HL-60/S4 (cell line): ENCODE results near the gene MTTP.

Source experiments
- in situ Hi-C: fragments of 300-500 bp; cut with MboI; formaldehyde crosslinking; loops from 2 replicates; pipeline ENCODE4 v1.14.3; 2022; ENCODE audit warnings: low sequenced_read_pairs

The MTTP gene

DNA sequence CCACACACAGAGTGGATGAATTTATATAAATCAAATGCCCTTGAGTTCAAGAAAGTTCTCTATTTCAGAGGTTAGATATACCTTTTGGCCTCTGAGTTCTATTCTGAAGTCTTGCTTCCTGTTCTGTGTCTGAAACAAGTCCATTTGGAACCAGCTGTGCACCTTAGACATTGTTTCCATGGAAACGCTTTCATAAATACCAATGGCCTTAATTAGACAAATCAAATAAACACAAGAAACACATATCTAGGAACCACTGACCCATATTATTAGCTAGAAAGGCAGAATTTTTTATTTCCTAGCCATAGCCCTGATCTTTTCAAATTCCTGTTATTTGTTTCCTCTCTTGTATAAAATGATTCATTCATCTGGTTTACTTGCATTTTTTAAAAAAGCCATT is 91.4 kb downstream of the MTTP start:
- in situ Hi-C loops, result no loop called here

DNA sequence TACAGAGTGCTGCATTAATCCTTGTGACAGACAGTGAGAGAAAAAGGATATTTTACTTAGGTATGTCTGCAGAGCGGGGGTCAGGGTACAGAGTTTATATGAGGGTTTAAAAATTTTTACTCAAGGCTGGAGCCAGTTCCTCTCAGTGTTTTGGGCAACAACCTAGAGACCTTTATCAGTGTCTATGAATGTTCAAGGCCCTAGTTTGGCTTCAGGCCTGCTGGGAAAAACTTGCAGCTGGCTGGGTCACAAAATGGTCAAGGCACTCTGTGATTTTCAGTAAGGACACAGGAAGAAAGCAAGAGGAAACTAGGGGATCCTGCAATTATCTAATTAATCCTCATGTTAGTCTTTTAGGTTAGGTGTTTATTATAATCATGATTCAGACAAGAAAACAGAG is 93.8 kb downstream of the MTTP start:
- in situ Hi-C loops, result no loop called here

DNA sequence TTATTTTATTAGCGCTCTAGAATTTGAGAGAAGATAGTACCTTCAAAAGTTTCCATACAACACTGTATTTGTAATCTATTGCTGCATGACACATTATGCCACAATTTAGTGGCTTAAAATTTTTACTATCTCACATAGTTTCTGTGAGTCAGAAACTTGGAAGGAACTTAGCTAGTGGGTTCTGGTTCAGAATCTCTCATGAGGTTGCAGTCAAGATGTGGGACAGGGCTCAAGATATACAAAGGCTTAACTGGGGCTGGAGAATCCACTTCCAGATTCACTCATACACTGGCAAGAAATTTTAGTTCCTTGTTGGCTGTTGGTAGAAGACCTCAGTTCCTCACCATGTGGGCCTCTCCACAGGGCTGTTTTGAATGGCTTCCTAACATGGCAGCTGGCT is 94.5 kb downstream of the MTTP start:
- in situ Hi-C loops, result no loop called here

DNA sequence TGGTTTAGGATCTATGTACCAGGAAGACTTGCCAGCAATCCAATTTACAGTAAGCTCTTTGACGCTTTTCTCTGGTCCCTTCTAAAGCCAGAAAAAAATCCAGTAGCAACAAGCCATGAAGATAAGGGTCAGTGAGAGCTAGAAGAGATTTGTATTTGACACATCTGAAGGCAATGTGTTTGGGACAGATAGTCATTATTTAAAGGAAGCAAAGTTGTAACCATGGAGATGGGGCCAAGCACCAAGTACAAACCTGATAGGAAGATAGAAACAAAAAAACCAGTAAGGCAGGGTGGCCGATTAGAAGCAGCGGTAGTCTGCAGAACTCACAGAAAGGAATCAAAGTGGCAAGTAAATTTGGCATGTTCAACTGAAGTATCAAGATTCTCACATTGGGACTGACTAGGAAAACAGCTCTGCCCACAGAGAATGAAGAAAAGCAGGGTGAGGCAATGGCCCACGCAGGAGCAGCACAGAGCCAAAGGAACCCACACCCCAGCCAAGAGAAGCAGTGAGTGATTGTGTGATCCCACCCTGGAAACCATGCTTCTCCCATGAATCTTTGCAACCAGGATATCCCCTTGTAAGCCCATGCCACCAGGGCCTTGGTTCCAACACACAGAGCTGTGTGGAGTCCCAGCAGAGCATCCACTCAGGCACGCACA is 95.9 kb downstream of the MTTP start:
- in situ Hi-C loops, result no loop called here
